ENCODE data around the gene FXR2.
"Not testable (repeated sequence)": the region's sequence is repeated elsewhere in the genome, so short reads cannot be mapped to it uniquely, and the experiment has no call there.

The FXR2 gene

GRCh38 chr17:7626956-7627249 is 12.2 kb upstream of the FXR2 start:
- Histone ChIP-seq H3K4me1 (ENCODE audit: control insufficient read depth in 1 of 2, insufficient read depth in 2 of 2, low read length in 2 of 2) (peaks cover 5% of the 10 kb centered on the region in 2 experiments), H3K27me3 (ENCODE audit: insufficient read depth, low read length) (no peaks in the 10 kb centered on the region), H3K14ac (ENCODE audit: low read length) (no peak overlapping the region), H4K8ac (ENCODE audit: low read depth, low read length) (no peak overlapping the region), H3K36me3 (ENCODE audit: control insufficient read depth in 1 of 2, insufficient read depth in 2 of 2, low read length in 2 of 2) (peaks cover 0 to 2% of the 10 kb centered on the region in 2 experiments), H2BK5ac (ENCODE audit: low read depth, low read length, poor library complexity) (no peak overlapping the region), H3K9ac (ENCODE audit: low read length) (peak overlapping the region; percentile 66), H3K27ac (ENCODE audit: low read depth, low read length) (no peak overlapping the region), H4K91ac (ENCODE audit: low read depth, low read length) (no peak overlapping the region), H3K4me2 (ENCODE audit: low read length) (peak overlapping the region; percentile 82), H4K12ac (ENCODE audit: low read depth, low read length) (peak overlapping the region; percentile 27), H3K23ac (ENCODE audit: low read length) (no peak overlapping the region), H3K4me3 (ENCODE audit: low read depth, low read length) (peak overlapping the region; percentile 75), H3K9me3 (ENCODE audit: insufficient read depth, low read depth, low read length) (peaks cover 1% of the 10 kb centered on the region), H2BK12ac (ENCODE audit: low read length) (no peak overlapping the region), H3K79me1 (ENCODE audit: low read length) (peaks cover 2% of the 10 kb centered on the region), H2BK120ac (ENCODE audit: insufficient read depth, low read length, poor library complexity) (no peak overlapping the region), H2AK5ac (ENCODE audit: low read length) (no peak overlapping the region), H3K79me2 (ENCODE audit: control insufficient read depth, insufficient read depth, low read length, poor library complexity) (peaks cover 2% of the 10 kb centered on the region), H2AFZ (ENCODE audit: insufficient read depth, low read length, poor library complexity) (no peak overlapping the region), H3K4ac (ENCODE audit: low read depth, low read length) (no peak overlapping the region), H3K18ac (ENCODE audit: low read length) (peak overlapping the region; percentile 46)
- WGBS (ENCODE audit: extremely low coverage, insufficient coverage, insufficient read length) = no CpG with 5 or more reads among the region's 6 CpGs
- peak in 1 of 2 donors; percentile 13 for DNase-seq

DNA sequence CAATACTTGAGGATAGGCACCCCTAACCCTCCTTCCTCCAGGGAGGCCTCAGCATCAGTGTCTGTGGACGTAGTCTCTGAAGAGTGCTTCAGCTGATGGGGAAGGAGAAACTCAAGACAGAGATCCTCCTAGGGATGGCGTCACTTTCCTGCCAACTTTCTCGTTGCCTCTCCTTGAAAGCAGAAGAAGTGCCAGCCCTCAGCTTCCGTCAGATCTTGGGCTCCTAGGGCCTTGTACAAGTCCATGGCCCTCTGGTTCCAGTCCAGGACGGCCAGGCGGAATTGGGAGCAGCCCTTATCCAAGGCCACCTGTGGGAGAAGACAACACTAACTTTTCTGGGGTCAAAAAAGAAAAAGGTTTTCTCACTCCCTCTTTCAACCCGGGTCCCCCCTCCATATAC is 11.6 kb upstream of the FXR2 start:
- Histone ChIP-seq H3K79me2 (ENCODE audit: control insufficient read depth, insufficient read depth, low read length, poor library complexity) (peaks cover 2% of the 10 kb centered on the region), H3K9me3 (ENCODE audit: insufficient read depth, low read depth, low read length) (peaks cover 1% of the 10 kb centered on the region), H3K23ac (ENCODE audit: low read length) (no peak overlapping the region), H4K8ac (ENCODE audit: low read depth, low read length) (no peak overlapping the region), H3K27me3 (ENCODE audit: insufficient read depth, low read length) (no peaks in the 10 kb centered on the region), H3K9ac (ENCODE audit: low read length) (no peak overlapping the region), H2AFZ (ENCODE audit: insufficient read depth, low read length, poor library complexity) (no peak overlapping the region), H2BK12ac (ENCODE audit: low read length) (no peak overlapping the region), H3K36me3 (ENCODE audit: control insufficient read depth in 1 of 2, insufficient read depth in 2 of 2, low read length in 2 of 2) (peaks cover 0 to 2% of the 10 kb centered on the region in 2 experiments), H2BK5ac (ENCODE audit: low read depth, low read length, poor library complexity) (no peak overlapping the region), H2BK120ac (ENCODE audit: insufficient read depth, low read length, poor library complexity) (no peak overlapping the region), H4K91ac (ENCODE audit: low read depth, low read length) (no peak overlapping the region), H3K14ac (ENCODE audit: low read length) (no peak overlapping the region), H3K4me1 (ENCODE audit: control insufficient read depth in 1 of 2, insufficient read depth in 2 of 2, low read length in 2 of 2) (peaks cover 5% of the 10 kb centered on the region in 2 experiments), H3K27ac (ENCODE audit: low read depth, low read length) (no peak overlapping the region), H3K4me2 (ENCODE audit: low read length) (no peak overlapping the region), H3K79me1 (ENCODE audit: low read length) (peaks cover 2% of the 10 kb centered on the region), H3K18ac (ENCODE audit: low read length) (no peak overlapping the region), H3K4me3 (ENCODE audit: low read depth, low read length) (no peak overlapping the region), H2AK5ac (ENCODE audit: low read length) (no peak overlapping the region), H4K12ac (ENCODE audit: low read depth, low read length) (no peak overlapping the region), H3K4ac (ENCODE audit: low read depth, low read length) (no peak overlapping the region)
- no peak for DNase-seq
- WGBS (ENCODE audit: extremely low coverage, insufficient coverage, insufficient read length) = no CpG with 5 or more reads among the region's 7 CpGs

DNA sequence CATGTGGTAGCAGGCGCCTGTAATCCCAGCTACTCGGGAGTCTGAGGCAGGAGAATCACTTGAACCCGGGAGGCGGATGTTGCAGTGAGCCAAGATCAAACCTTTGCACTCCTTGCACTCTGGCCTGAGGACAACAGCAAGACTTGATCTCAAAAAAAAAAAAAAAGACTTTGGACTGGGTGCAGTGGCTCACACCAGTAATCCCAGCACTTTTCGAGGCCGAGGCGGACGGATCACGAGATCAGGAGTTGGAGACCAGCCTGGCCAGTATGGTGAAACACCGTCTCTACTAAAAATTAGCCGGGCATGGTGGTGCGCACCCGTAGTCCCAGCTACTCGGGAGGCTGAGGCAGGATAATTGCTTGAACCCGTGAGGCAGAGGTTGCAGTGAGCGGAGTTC is 11.1 kb upstream of the FXR2 start:
- not testable (repeated sequence) for H2BK12ac ChIP-seq (ENCODE audit: low read length); H2AFZ ChIP-seq (ENCODE audit: insufficient read depth, low read length, poor library complexity); H3K9ac ChIP-seq (ENCODE audit: low read length); H3K9me3 ChIP-seq (ENCODE audit: insufficient read depth, low read depth, low read length); H2BK5ac ChIP-seq (ENCODE audit: low read depth, low read length, poor library complexity); H3K4me3 ChIP-seq (ENCODE audit: low read depth, low read length); H4K12ac ChIP-seq (ENCODE audit: low read depth, low read length); H3K18ac ChIP-seq (ENCODE audit: low read length); H4K91ac ChIP-seq (ENCODE audit: low read depth, low read length); H3K36me3 ChIP-seq (ENCODE audit: control insufficient read depth in 1 of 2, insufficient read depth in 2 of 2, low read length in 2 of 2); H3K14ac ChIP-seq (ENCODE audit: low read length); H3K27ac ChIP-seq (ENCODE audit: low read depth, low read length); H4K8ac ChIP-seq (ENCODE audit: low read depth, low read length); H3K4me1 ChIP-seq (ENCODE audit: control insufficient read depth in 1 of 2, insufficient read depth in 2 of 2, low read length in 2 of 2); H3K79me2 ChIP-seq (ENCODE audit: control insufficient read depth, insufficient read depth, low read length, poor library complexity); H3K4ac ChIP-seq (ENCODE audit: low read depth, low read length); DNase-seq; H3K79me1 ChIP-seq (ENCODE audit: low read length); H2AK5ac ChIP-seq (ENCODE audit: low read length); H3K27me3 ChIP-seq (ENCODE audit: insufficient read depth, low read length); H3K4me2 ChIP-seq (ENCODE audit: low read length); H2BK120ac ChIP-seq (ENCODE audit: insufficient read depth, low read length, poor library complexity); H3K23ac ChIP-seq (ENCODE audit: low read length)
- WGBS (ENCODE audit: extremely low coverage, insufficient coverage, insufficient read length) = no CpG with 5 or more reads among the region's 16 CpGs

DNA sequence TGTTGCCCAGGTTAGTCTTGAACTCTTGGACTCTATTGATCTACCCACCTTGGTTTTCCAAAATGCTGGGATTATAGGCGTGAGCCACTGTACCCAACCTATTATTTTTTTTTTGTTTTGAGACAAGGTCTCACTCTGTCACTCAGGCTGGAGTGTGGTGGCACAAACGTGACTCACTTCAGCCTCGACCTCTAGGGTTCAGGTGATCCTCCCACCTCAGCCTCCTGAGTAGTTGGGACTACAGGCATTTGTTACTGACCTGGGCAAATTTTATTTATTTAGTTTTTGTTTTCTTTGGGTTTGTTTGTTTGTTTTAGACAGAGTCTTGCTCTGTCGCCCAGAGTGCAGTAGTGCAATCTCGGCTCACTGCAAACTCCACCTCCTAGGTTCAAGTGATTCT is 9.0 kb upstream of the FXR2 start:
- no peak overlapping the region for H2AK5ac ChIP-seq (ENCODE audit: low read length)
- H3K27ac ChIP-seq (ENCODE audit: low read depth, low read length) = no peak overlapping the region
- H3K4ac ChIP-seq (ENCODE audit: low read depth, low read length) = no peak overlapping the region
- no peak overlapping the region for H3K4me2 ChIP-seq (ENCODE audit: low read length)
- H3K4me3 ChIP-seq (ENCODE audit: low read depth, low read length) = no peak overlapping the region
- no peak overlapping the region for H4K8ac ChIP-seq (ENCODE audit: low read depth, low read length)
- H3K4me1 ChIP-seq (ENCODE audit: control insufficient read depth in 1 of 2, insufficient read depth in 2 of 2, low read length in 2 of 2) = peaks cover 5% of the 10 kb centered on the region in 2 experiments
- H4K12ac ChIP-seq (ENCODE audit: low read depth, low read length) = no peak overlapping the region
- no peak overlapping the region for H3K14ac ChIP-seq (ENCODE audit: low read length)
- H4K91ac ChIP-seq (ENCODE audit: low read depth, low read length) = no peak overlapping the region
- no peak overlapping the region for H3K18ac ChIP-seq (ENCODE audit: low read length)
- H2BK12ac ChIP-seq (ENCODE audit: low read length) = no peak overlapping the region
- H3K79me2 ChIP-seq (ENCODE audit: control insufficient read depth, insufficient read depth, low read length, poor library complexity) = peaks cover 2% of the 10 kb centered on the region
- no peaks in the 10 kb centered on the region for H3K9me3 ChIP-seq (ENCODE audit: insufficient read depth, low read depth, low read length)
- no peak overlapping the region for H2BK5ac ChIP-seq (ENCODE audit: low read depth, low read length, poor library complexity)
- DNase-seq = no peak
- no peak overlapping the region for H2BK120ac ChIP-seq (ENCODE audit: insufficient read depth, low read length, poor library complexity)
- no peak overlapping the region for H2AFZ ChIP-seq (ENCODE audit: insufficient read depth, low read length, poor library complexity)
- H3K27me3 ChIP-seq (ENCODE audit: insufficient read depth, low read length) = no peaks in the 10 kb centered on the region
- peaks cover 2% of the 10 kb centered on the region for H3K79me1 ChIP-seq (ENCODE audit: low read length)
- no peak overlapping the region for H3K9ac ChIP-seq (ENCODE audit: low read length)
- peaks cover 0 to 2% of the 10 kb centered on the region in 2 experiments for H3K36me3 ChIP-seq (ENCODE audit: control insufficient read depth in 1 of 2, insufficient read depth in 2 of 2, low read length in 2 of 2)
- no CpG with 5 or more reads among the region's 5 CpGs for WGBS (ENCODE audit: extremely low coverage, insufficient coverage, insufficient read length)
- no peak overlapping the region for H3K23ac ChIP-seq (ENCODE audit: low read length)

All from trophoblast cell (in vitro differentiated cells and primary cell).